Nephron progenitor cell (in vitro differentiated cells): ENCODE results near the gene CIAPIN1.
A peak's percentile ranks its signal among the peaks of the same experiment; 100 is the strongest.
"Not testable (repeated sequence)": the region's sequence is repeated elsewhere in the genome, so short reads cannot be mapped to it uniquely, and the experiment has no call there.

ENCODE experiments used
- DNase-seq: peaks from one replicate; pipeline ENCODE4 v3.0.0; 2021
- H3K27ac Mint-ChIP-seq: 2 replicates; pipeline ENCODE4 v1.8.0; 2021; ENCODE audit warnings: mild to moderate bottlenecking, moderate library complexity, mixed read lengths
- H3K27me3 Mint-ChIP-seq: 2 replicates; pipeline ENCODE4 v1.8.0; 2021; ENCODE audit warnings: mild to moderate bottlenecking, low read depth, mixed read lengths; ENCODE audit not compliant: poor library complexity
- H3K36me3 Mint-ChIP-seq: 2 replicates; pipeline ENCODE4 v1.8.0; 2021; ENCODE audit warnings: low read depth, mixed read lengths
- H3K4me1 Mint-ChIP-seq: 2 replicates; pipeline ENCODE4 v1.8.0; 2021; ENCODE audit warnings: mixed read lengths
- H3K4me3 Mint-ChIP-seq: 2 replicates; pipeline ENCODE4 v1.8.0; 2021; ENCODE audit warnings: mild to moderate bottlenecking, moderate library complexity, mixed read lengths
- H3K9me3 Mint-ChIP-seq: 2 replicates; pipeline ENCODE4 v1.8.0; 2021; ENCODE audit warnings: mild to moderate bottlenecking, moderate library complexity, mixed read lengths
- CTCF ChIP-seq: fragments of 200-600 bp; sonication (generic); IDR thresholded peaks from 2 replicates; pipeline ENCODE4 v1.5.0; 2021; ENCODE audit warnings: antibody characterized with exemption

The CIAPIN1 gene

GRCh38 chr16:57446531-57447185 lies 527 bp downstream of the CIAPIN1 start:
- H3K4me3 Mint-ChIP-seq, result peak overlapping the region; percentile 94
- TF ChIP-seq CTCF, result no peak
- peak overlapping the region; percentile 75 for H3K27ac Mint-ChIP-seq
- peaks cover 24% of the 10 kb centered on the region for H3K4me1 Mint-ChIP-seq
- no peak for DNase-seq
- peaks cover 7% of the 10 kb centered on the region for H3K9me3 Mint-ChIP-seq
- H3K36me3 Mint-ChIP-seq, result peaks cover 32% of the 10 kb centered on the region
- H3K27me3 Mint-ChIP-seq, result no peaks in the 10 kb centered on the region

DNA sequence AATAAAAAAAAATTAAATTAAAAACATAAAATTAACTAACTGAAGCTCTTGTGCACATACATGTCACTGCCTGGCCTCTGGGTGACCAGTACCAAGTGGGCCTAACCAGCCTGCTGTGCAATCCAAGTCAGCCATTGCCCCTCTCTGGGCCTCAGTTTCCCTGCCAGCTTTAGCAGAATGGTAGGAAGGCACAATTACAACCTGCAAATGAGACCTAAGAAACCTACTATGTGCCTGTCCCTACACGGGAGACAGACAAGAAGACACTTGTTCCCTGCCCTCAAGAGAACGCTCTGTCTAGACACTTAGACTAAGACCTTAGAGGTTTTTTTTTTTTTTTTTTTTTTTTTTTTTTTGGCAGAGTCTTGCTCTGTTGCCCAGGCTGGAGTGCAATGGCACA lies 1.7 kb downstream of the CIAPIN1 start:
- TF ChIP-seq CTCF, result no peak
- H3K9me3 Mint-ChIP-seq, result peaks cover 19% of the 10 kb centered on the region
- H3K36me3 Mint-ChIP-seq, result peaks cover 37% of the 10 kb centered on the region
- no peaks in the 10 kb centered on the region for H3K27me3 Mint-ChIP-seq
- H3K4me3 Mint-ChIP-seq, result no peak overlapping the region
- peaks cover 24% of the 10 kb centered on the region for H3K4me1 Mint-ChIP-seq
- DNase-seq, result no peak
- H3K27ac Mint-ChIP-seq, result no peak overlapping the region

GRCh38 chr16:57444711-57445110 lies 2.5 kb downstream of the CIAPIN1 start:
- peaks cover 45% of the 10 kb centered on the region for H3K36me3 Mint-ChIP-seq
- no peak overlapping the region for H3K27ac Mint-ChIP-seq
- H3K4me1 Mint-ChIP-seq, result peaks cover 24% of the 10 kb centered on the region
- H3K9me3 Mint-ChIP-seq, result peaks cover 27% of the 10 kb centered on the region
- H3K4me3 Mint-ChIP-seq, result peak overlapping the region; percentile 30
- no peak for TF ChIP-seq CTCF
- no peak for DNase-seq
- no peaks in the 10 kb centered on the region for H3K27me3 Mint-ChIP-seq

DNA sequence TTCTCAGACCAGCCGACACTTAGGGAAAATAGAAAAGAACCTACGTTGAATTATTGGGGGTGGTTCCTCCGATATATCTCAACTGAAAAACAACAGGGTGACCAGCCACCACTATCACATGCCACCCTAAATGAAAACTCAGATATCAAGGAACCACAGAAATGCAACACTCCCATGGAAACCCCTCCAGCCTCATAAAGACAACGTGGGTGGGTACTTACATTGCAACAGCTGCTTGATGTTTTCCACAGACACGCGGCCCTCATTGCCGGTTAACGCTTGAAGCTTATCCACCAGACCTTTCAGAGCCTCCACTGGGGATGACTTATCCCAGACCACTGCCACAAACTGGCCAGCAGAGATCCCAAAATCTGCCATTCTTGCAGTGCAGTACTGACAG lies 6.6 kb downstream of the CIAPIN1 start:
- not testable (repeated sequence) for H3K4me3 Mint-ChIP-seq, H3K27ac Mint-ChIP-seq, H3K27me3 Mint-ChIP-seq, DNase-seq, H3K4me1 Mint-ChIP-seq
- peaks cover 28% of the 10 kb centered on the region for H3K9me3 Mint-ChIP-seq
- peaks cover 66% of the 10 kb centered on the region for H3K36me3 Mint-ChIP-seq

- not testable (repeated sequence) for H3K27me3 Mint-ChIP-seq, H3K4me3 Mint-ChIP-seq, H3K4me1 Mint-ChIP-seq, DNase-seq, H3K27ac Mint-ChIP-seq
- Mint-ChIP-seq H3K36me3 (peaks cover 71% of the 10 kb centered on the region), H3K9me3 (peaks cover 28% of the 10 kb centered on the region)
Observed at GRCh38 chr16:57439947-57440346, 7.2 kb downstream of the CIAPIN1 start.

DNA sequence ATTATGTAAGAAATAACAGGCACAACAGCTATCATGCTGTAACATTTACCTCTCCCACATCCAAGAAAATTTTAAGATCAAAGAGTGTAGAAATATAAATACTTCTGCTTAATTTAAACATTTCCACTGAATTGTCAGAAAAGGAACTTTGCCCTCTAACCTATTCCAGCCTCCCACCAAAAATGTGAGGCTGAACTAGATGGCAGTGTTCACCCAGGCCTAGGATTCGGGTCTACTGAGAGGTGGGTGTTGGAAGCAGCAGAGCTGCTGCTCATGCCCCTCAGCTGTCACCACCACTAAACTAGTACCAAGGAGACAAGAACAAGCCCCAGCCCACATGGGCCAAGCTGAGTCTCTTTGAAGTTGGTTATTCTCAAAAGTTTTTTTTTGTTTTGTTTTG lies 11.3 kb downstream of the CIAPIN1 start:
- Mint-ChIP-seq H3K4me1 (no peaks in the 10 kb centered on the region), H3K36me3 (peaks cover 74% of the 10 kb centered on the region), H3K9me3 (peaks cover 13% of the 10 kb centered on the region), H3K4me3 (no peak overlapping the region), H3K27ac (peak overlapping the region; percentile 57), H3K27me3 (no peaks in the 10 kb centered on the region)
- no peak for DNase-seq
- TF ChIP-seq CTCF, result no peak

DNA sequence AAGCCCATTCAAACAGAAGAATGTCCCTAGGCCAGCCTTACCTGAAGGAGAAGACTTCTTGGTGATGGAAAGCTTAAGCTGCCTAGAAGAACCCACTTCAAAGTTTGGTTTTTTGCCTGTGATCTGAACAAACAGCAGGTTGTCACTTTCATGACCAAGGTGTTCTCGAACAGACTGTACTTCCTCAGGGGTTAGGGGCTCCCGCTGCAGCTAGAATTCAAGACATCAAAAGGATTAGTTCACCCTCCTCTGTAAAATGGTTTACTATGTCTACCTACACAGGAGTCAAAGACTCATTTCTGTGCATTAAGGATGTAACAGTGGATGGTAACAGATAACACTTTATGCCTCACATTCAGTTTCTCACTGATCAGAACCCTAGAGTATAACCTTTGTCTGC lies 13.2 kb downstream of the CIAPIN1 start:
- no peak for TF ChIP-seq CTCF
- Mint-ChIP-seq H3K4me3 (no peak overlapping the region), H3K27me3 (no peaks in the 10 kb centered on the region), H3K36me3 (peaks cover 71% of the 10 kb centered on the region), H3K4me1 (no peaks in the 10 kb centered on the region), H3K27ac (no peak overlapping the region), H3K9me3 (no peaks in the 10 kb centered on the region)
- no peak for DNase-seq
